SH-SY5Y (cell line): ENCODE results near the gene CCR5.

ENCODE experiments used
- GATA2 ChIP-seq: IDR thresholded peaks from 2 replicates; pipeline ENCODE4 v1.6.1; 2011; ENCODE audit warnings: mild to moderate bottlenecking, low read depth, low read length
- GATA3 ChIP-seq: IDR thresholded peaks from 2 replicates; pipeline ENCODE4 v1.6.1; 2011; ENCODE audit warnings: low read depth, mild to moderate bottlenecking, low read length, moderate library complexity

The CCR5 gene

DNA sequence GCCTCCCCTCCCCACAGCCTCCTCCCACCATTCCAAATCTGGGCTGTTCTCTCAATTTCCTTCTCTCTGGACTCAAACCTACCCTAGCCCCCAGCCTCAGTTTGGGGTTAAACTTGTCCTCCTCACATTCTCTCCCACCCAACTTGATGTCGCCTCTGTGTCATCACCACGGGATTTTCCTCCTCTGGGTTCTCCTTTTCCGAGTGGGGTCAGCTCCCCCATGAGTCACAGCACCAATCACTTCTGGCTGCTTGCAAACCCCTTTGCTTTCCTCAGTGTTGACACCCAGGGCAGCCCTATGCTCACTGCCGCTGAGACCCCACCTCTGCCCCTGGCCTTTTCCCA, 35.7 kb downstream of the CCR5 start:
- TF ChIP-seq GATA3 (no peak), GATA2 (no peak)

- TF ChIP-seq GATA2 = no peak
- TF ChIP-seq GATA3 = no peak
Measured at GRCh38 chr3:46406788-46407611, 36.3 kb downstream of the CCR5 start, which contains the start of the genes CCR5AS and CCRL2. Gene CCR5AS, minus strand, starts transcription at chr3:46407066. Gene CCRL2, plus strand, starts transcription at chr3:46407259. Its CDS starts 821 bp downstream, at chr3:46408080.

GRCh38 chr3:46407970-46408369, 37.2 kb downstream of the CCR5 start:
- TF ChIP-seq GATA3 = no peak
- no peak for TF ChIP-seq GATA2

GRCh38 chr3:46408853-46409252, 38.1 kb downstream of the CCR5 start:
- TF ChIP-seq GATA2 (no peak), GATA3 (no peak)

DNA sequence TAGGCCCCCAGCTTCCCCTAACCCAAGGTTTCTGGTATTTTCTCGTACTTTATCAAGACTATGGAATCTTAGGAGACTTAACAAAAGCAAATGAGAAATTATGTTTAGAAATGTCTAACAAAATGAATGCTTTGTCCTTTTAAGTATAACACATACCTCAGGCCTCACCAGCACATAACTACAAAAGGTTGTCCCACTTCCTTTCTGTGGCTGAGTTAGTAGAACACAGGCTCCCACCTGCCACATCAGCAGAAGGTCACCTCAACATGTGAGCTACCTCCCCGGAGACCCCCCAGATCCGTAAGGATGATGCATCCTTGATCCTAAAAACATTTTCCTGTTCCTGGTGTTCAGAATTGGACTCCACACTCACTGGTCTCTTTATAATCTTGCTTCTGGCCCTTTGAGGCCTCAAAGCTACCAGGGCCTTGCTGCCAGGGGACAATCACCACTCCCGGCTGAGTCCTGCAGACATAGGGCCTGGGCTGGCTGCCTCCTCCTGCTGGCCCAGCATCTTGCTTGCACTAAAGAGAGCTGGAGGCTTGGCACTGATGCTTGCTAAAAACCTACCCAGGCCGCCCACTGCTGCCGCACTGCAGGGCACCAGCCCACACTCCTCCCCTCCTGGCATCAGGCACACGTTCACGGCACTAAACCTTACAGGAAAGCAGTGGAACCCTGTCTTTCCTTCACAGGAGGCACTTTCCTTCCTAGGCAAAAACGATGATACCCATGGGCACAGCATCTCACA, 39.2 kb downstream of the CCR5 start:
- TF ChIP-seq GATA3 (no peak), GATA2 (no peak)

- no peak for TF ChIP-seq GATA2
- TF ChIP-seq GATA3 = no peak
Measured at GRCh38 chr3:46410669-46411068, 39.9 kb downstream of the CCR5 start.

GRCh38 chr3:46411271-46411670, 40.5 kb downstream of the CCR5 start:
- no peak for TF ChIP-seq GATA3
- TF ChIP-seq GATA2 = no peak

GRCh38 chr3:46412786-46413298, 42.1 kb downstream of the CCR5 start:
- TF ChIP-seq GATA2 (no peak), GATA3 (no peak)

DNA sequence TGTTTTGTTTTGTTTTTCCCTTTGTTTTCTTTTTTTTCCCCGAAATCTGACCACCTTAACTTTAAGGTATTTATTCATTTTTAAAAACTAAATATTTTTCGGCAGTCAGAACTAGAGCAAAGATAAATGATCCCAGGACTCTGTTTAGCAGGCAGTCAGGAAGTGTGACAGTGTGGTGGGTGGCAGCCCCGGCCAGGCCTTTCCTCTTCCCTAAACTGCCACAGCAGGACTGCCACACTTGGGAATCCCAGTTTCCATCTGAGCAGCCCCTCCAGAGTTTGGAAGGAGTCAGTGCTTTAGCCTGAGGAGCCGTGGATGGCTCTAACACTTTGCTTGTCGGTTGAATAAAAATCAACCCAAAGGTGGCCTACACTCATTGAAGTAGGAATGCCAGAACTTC, 43.2 kb downstream of the CCR5 start:
- TF ChIP-seq GATA2 (no peak), GATA3 (no peak)

GRCh38 chr3:46414739-46415138, 44.0 kb downstream of the CCR5 start:
- TF ChIP-seq GATA3 (no peak), GATA2 (no peak)

DNA sequence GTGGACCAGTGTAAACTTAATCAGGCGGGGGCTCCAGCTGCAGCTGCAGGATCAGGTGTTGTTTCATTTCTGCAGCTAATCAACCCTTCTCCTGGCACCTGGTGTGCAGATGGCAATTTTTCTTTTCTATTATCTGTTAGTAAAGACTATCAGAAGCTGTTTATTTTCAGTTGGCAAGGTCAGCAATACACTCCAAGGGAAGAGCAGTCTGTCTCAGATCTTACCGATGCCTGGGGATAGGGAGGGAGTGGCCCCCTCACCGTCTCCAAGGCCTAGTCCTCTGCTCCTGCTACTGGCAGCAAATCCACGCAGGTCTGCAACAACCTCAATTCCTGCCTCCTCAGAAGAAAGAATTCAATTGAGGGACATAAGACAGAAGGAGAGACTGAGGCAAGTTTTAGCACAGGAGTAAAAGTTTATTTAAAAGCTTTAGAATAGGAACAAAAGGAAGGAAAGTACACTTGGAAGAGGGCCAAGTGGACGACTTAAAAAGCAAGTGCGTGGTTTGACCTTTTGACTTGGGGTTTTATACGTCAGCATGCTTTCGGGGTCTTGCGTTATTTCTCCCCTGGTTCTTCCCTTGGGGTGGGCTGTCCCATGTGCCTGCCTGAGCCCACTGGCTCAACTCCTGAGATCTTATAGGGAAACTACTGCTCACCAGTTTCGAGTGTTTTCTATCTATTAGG, 45.5 kb downstream of the CCR5 start:
- TF ChIP-seq GATA3 (no peak), GATA2 (no peak)

- no peak for TF ChIP-seq GATA2
- TF ChIP-seq GATA3 = no peak
Measured at GRCh38 chr3:46416811-46417510, 46.2 kb downstream of the CCR5 start.

- TF ChIP-seq GATA3 (no peak), GATA2 (no peak)
Measured at GRCh38 chr3:46417841-46418611, 47.3 kb downstream of the CCR5 start.
